H1 (cell line): ENCODE results near the gene CCDC192. TPM values are rescaled to one million over a fixed set of nuclear protein-coding genes. Genes with fewer than 3 reads are reported as not detected.

Source experiments
- SIN3A ChIP-seq, 2 experiments: IDR thresholded peaks in 1 of 2; conservative IDR thresholded peaks in 1 of 2; 2 replicates each; pipeline ENCODE4 v1.6.1; 2011 to 2012; ENCODE audit warnings: low read length in 2 of 2, improper control_type of control experiment in 1 of 2, low read depth in 1 of 2, mild to moderate bottlenecking in 1 of 2
- polyA plus RNA-seq, 7 experiments: library from polyadenylated mRNA; depleted of rRNA in 3 of 7; stranded (reverse) in 5 of 7; unstranded in 2 of 7; fragments of >200 nt in 5 of 7; fragments of 200-250 nt in 2 of 7; gene quantifications; 1 replicate in 5 of 7; 2 replicates in 1 of 7; 4 replicates in 1 of 7; pipeline versions ENCODE4 v1.2.1 to v1.2.3, GENCODE V29; 2011 to 2013; ENCODE audit warnings: missing spikeins in 2 of 7, mixed read lengths in 2 of 7
- total RNA-seq: library from RNA; stranded (reverse); fragmentation: NEBNext Ultra II Directional; extraction: Animal tissue kit (Norgen Biotek cat#: 25700); gene quantifications from 2 replicates; pipeline ENCODE4 v1.2.1, GENCODE V29; 2021

CCDC192 gene
- total and polyA plus RNA-seq, 2 of the 8 experiments (the other 6 are each of a cell fraction or from before 2014, with no cell fraction given) = 0.61 TPM; not detected in 1

- TF ChIP-seq SIN3A (conservative IDR thresholded peaks at IDR 0.05 in 1 of 2, IDR thresholded peaks at IDR 0.05 in 1 of 2; ENCODE audit: low read depth in 1 of 2, low read length in 2 of 2) = no peak
- TF ChIP-seq, all 59 proteins: peak for 2
These were observed 106.8 kb downstream of the CCDC192 start (continued) for GRCh38 chr5:127810017-127810416.
